NCI-H1048 (cell line): ENCODE results near the gene NEDD9.

Source experiments
- DNase-seq: peaks from one replicate; lab custom pipeline; 2025; lab: John Stamatoyannopoulos, UW

NEDD9 gene

DNA sequence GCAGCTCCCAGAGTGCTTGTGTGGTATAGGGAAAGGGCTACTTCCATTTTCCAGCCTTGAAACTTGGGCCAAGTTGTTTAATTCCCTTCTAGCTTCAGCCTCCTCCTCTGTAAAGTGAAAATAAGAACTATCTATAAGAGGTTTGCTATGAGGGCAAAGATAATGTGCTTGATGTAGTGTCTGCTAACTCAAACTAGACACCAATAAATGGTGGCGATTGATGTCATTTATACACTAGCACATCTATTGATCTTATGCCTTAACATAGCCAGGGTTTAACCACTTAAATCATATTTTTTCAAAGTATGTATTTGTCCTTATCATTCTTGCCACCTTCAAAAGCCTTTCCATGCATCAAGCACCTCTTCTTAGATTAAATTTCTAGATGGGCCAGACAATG, 55.2 kb downstream of the NEDD9 start:
- DNase-seq = no peak

DNA sequence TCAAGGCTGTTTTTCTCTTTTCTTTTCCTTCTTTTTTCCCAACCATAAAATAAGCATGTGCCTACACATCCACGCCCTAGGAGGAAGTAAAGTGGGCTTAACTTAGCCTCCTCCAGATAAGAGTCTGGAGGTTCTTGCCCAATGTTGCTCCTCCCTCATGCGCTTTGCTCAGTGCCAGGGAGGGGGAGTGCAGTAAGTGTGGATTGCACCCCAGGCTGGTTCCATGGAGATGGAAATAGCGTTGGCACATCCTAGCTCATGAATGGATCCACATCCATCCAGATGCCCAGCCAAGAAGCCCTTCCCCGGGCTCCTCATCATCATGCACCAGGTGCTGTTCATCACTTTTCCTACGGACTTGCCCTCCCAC, 58.2 kb downstream of the NEDD9 start:
- DNase-seq = no peak

DNA sequence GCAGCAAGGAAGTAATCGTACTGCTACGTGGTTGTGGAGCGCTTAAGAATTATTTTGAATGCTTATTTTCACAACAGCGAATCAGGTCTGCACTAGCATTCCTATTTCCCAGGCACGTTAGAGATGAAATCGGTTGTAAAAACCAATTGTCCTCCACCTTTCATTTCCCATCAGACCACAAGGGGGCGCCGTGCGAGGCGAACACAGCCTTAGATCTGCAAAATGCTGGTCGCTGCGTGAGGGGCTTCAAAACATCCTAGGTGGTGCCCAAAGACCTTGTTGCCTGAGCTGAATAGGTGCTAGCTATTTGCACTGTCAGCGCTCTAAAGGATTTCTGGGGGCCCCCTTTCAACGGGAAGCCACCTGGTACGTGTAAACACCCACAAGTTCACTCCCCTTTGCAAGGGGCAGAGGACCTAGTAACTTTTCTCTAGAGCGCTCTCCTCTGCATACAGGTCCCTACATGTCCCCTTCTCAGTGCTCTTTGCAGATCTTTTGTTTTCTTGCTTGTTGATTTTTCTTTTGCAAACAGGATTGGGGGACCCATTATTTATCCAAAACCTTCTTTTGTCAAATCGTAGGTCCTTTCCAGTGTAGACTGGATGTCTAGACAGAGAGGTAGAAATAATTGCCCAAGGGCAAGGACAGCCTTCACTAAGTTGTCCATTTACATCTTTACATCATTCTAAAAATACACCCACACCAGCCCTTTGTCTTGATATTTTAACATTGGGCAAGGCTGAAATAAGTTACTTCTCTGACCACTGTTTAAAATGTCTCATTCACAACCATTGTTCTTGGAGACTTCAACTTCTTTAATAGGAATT, 59.8 kb downstream of the NEDD9 start:
- no peak for DNase-seq

DNA sequence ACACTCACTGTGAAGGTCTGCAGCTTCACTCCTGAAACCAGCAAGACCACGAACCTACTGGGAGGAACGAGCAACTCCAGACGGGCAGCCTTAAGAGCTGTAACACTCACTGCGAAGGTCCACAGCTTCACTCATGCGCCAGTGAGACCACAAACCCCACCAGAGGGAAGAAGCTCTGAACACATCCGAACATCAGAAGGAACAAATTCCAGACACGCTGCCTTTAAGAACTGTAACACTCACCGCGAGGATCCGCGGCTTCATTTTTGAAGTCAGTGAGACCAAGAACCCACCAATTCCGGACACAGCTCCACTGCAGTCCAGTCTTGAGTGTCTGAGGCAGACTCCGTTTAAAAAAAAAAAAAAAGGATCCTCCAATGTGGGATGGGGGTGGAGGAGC, 60.5 kb downstream of the NEDD9 start:
- no peak for DNase-seq

- DNase-seq = no peak
Observed at GRCh38 chr6:11168091-11168635, 64.3 kb downstream of the NEDD9 start.

DNA sequence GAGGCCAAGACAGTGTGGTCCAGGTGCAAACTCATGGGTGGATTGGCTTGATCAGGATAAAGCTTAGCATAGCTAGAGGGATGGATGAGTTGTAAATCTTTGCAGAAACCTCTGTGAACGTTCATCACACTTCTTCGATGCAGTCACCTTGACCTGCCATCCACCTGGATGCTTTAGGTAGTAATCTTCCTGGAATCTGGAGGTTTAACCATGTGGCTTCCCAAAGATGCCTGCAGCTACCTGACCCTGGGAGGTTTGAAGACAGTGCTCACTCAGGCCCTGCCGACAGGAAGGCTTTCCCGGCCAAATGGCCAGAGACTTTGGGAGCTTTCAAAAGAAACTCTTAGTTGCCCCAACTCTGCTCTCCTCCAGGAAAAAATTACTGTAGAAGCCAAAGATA, 65.5 kb downstream of the NEDD9 start:
- DNase-seq = no peak

DNA sequence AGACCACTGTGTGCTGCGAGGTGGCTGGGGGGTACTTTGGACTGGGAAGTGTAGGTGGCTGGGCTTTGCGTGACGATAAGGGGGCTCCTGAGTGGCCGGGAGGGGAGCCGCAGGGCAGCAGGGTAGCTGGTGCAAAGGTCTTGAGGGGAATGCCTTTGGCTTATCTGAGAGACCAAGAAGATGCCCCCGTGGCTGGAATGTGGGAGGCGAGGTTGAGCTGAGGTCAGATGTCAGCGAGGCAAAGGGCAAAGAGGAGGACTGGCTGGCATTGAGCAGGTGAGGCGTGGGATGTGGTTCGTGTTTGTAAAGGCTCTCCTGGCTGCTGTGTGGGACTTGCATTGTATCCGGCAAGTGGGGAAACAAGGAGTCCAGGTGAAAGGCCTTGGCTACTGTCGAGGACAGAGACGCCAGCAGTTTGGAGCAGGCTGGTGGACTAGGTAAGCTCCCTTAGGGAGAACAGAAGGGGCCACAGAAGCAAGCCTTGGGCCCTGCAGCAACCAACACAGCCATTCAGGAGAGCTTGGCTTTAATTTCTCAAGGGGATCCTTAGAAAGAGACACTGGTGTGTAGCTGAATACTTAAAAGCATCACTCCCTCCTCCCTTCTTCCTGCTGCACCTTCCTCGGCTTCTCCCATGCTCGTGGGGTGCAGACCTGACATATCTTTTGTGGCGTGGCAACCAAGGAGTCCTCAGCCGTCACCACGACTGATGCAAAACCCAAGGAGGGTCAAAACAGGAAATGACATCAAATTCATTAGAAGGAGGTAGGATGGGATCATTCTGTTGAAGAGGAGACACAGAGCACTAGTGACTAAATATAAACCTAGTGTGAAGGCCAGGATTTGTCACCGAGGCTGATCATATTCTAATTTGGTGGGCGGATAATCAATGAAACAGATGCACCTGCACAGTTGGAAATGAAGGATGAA, 67.5 kb downstream of the NEDD9 start:
- DNase-seq = no peak

DNA sequence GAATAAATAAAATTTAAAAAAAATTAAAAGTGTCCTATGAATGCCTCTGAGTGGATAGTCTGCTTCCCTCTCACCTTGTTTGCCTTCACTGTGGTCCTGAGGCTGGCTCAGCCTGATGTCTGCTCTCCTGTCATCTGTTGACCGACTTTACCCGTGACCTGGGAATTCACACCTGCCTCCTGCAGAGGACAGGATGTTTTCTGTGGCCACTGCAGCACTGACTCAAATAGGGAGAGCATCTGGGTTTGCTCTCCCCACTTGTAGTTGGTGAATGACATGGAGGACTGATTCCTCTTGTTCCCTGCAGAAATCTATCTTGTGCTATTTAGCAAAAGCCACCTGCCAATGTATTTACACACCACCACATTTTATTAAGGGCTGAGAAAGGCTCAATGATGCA, 68.5 kb downstream of the NEDD9 start:
- DNase-seq = no peak

- no peak for DNase-seq
Observed at GRCh38 chr6:11162262-11162661, 70.2 kb downstream of the NEDD9 start.

DNA sequence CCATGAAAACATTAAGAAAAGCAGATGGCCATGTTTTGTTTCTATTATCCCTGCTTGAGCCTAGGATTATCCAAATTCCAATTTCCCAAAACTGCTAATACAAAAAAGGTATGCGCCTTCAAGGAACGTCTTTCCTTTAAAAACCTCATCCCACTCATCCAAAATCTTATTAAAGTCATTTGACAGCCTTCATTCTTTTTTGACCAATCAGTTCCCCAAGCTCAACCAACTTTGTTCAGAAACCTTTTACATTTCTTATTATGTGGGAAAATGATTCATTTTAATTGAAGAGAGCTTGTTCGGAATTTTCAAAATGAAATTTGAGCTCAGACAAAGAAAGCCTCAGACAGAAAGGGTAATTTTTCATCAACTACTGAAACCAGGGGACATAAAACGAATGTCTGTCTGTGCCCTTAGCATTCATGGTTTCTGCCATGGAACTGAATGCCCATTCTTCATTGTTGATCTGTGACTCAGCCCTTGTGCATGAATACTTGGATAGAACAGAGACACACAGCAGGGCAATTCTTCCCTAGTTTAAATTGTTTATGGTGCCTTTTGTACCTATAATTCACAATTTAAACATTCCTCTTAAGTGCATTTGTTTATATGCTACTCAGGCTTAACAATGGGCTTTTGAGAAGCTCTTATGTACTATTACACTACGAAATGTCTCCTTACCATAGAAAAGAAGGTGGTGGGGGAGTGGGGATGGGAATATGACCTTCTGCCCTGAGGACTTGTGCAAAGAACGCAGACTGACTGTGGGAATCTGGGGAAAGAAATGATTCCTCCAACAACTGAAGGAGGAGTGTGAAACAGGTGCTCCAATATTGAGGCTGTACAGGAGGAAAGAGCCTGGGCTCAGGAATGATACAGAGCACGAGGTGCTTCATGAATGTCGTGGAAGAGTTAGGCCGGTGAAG, 71.2 kb downstream of the NEDD9 start:
- no peak for DNase-seq

DNA sequence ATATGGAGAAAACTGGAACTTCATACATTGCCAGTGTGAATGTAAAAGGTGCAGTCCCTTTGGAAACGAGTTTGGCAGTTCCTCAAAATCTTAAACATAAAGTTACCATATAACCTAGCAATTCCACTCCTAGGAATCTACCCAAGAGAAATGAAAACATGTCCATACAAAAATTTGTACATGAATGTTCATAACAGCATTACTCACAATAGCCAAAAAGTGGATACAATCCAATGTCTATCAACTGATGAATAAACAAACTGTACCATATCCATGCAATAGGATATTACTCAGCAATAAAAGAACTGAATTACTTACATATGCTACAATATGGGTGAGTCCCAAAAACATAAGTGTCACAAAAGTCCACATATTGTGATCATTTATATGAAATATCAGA, 72.3 kb downstream of the NEDD9 start:
- DNase-seq = no peak

DNA sequence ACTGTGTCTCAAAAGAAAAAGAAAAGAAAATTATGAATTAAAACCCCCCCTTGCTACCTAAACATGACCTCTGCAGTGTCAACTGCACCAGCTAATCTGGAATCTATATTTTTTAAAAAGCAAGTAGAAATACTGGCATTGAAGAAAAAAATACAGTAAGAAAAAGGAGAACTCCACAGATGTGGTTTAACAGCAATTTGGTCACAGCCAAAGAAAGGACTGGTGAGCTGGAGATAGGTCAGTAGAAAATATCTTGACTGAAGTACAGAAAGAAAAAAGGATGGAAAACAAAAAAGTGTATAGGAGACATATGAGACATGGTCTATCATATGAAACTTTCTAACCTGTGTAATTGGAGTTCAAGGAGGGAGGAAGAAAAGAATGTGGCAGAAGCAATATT, 76.9 kb downstream of the NEDD9 start:
- no peak for DNase-seq

DNA sequence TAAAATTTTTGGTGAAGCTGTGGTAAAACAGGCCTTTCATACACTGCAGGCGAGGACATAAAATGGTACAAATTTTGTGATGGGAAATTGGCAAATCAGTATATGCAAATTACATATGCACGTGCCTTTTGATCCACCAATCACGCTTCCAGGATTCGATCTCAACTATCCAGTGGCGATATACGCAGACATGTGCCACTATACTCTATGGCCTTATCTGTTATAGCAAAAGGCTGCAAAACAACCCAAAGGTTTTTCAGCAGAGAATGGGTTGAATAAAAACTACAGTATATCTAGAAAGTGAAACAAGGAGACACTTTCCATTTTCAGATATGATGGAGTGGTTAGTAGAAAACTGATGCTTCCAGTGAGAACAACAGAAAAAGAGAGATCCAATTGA, 79.0 kb downstream of the NEDD9 start:
- DNase-seq = no peak

- DNase-seq = no peak
Observed at GRCh38 chr6:11152581-11152980, 79.9 kb downstream of the NEDD9 start.

DNA sequence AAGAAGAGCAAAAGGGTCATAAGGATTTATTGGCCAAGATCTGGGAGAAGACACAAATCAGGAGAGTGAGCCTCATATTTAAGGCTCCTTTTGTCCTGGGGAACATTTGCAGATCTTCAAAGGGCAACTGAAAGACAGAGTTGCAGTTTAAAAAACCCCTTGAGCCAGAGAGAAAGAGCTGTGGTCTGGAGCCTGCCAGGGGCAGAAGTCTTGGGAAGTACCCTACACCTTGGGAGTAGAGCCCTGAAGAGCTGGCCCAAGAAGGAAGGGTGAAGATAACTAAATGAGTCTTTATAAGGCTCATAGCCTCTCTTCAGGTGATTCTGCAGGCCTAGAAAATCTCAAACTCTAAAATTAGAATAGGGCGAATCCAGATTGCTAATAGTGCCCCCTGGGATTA, 81.0 kb downstream of the NEDD9 start:
- no peak for DNase-seq

DNA sequence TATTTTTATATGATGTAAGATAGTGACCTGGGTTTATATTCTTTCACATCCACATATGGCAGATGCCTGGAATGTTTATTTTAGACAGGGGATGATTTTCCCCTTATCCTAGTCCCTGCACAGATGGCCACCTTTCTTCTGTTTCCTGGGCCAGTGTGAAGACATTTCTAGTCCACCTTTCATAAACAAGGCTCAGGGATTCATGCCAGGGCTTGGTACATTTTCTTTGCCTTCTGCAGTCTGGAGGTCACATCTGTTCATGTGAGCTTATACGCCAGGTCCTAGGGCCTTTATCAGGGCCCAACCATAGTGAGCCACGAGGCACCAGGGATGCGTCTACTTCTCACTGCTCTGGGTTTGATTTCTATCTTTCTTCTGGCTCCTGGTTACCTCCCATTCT, 82.9 kb downstream of the NEDD9 start:
- no peak for DNase-seq

- no peak for DNase-seq
Observed at GRCh38 chr6:11146117-11146826, 86.2 kb downstream of the NEDD9 start.

DNA sequence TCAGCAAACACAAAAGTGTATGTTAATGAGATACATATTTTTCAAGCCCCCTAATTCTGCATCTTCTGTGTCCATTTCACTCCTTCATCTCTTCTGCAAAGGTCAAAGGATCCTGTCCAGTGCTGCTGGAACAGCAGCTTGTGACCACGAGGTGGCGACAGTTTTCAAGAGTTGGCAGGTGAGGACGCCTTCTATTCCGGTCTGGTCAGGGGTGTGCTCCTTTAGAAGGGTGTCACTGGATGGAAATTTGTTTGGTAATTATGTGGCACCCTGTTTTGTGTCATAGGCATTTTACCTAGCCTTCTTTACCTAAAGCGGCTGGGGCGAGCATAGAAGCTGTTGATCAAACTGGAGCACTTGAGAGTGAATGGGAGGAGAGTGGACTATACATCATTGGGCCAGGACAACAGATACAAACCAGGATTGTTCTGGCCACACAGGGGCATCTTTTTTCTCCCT, 88.0 kb downstream of the NEDD9 start:
- DNase-seq = no peak

DNA sequence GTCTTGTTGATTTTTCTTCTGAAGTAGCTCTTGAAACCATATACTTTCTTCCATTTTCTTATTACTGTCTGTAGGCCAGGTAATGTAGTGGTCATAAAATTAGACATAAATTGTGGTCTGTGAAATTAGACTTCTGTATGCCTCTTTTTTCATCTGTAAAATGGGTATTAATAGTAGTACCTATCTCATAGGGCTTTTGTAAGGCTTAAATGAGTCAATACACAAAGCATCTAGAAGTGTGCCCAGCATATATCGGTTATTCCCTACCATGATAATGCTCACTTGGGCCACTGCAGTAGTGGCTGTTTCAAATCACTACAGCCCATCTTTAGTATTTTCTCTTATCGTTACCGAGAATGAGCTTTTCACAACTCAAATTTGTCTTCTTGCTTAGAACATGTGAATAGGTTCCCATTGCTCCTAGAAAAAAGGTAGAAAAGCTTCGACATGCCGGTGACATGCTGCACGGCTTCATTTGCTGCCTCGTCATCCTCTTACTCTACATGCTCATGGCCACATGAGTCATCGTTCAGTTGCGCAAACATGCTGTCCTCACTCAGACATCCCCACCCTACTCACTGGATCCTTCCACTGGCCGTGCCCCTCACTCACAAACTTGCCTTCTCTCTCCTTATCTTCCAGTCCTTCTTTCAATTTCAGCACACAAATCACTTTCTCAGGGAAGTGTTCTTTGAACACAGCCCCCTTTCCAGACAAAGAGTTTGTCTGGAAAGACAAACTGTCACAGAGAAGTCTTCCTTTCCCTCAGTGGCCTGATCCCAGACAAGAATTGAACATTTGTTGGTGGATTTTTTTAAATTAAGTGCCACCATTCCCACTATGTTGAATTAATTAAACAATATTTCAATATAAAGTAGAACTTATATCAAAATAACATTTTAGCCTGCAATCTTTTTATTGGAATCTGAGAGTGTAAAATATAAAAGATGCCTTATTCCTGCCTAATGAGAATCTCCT, 88.8 kb downstream of the NEDD9 start:
- no peak for DNase-seq
